Gastrocnemius medialis (tissue), 4 donors: ENCODE measurements around the gene KPNA4.

Source experiments
- POLR2A ChIP-seq, 2 donors: fragments of 450-650 bp; IDR thresholded peaks; one replicate each; pipeline ENCODE4 v1.6.1; 2017; ENCODE audit warnings: antibody characterized with exemption in 2 of 2, mild to moderate bottlenecking in 2 of 2, moderate library complexity in 2 of 2
- TF ChIP-seq, protein P1 (sequence below), 5 experiments: fragments of 450-650 bp in 3 of 5; fragments of 200-600 bp in 2 of 5; sonication (generic) in 2 of 5; IDR thresholded peaks in 4 of 5; conservative IDR thresholded peaks in 1 of 5; 1 replicate in 4 of 5; 2 replicates in 1 of 5; pipeline ENCODE4 v1.5.1; 2016 to 2019; ENCODE audit warnings: antibody characterized with exemption in 5 of 5, mild to moderate bottlenecking in 3 of 5, moderate library complexity in 3 of 5

- TF ChIP-seq, protein P1, sequence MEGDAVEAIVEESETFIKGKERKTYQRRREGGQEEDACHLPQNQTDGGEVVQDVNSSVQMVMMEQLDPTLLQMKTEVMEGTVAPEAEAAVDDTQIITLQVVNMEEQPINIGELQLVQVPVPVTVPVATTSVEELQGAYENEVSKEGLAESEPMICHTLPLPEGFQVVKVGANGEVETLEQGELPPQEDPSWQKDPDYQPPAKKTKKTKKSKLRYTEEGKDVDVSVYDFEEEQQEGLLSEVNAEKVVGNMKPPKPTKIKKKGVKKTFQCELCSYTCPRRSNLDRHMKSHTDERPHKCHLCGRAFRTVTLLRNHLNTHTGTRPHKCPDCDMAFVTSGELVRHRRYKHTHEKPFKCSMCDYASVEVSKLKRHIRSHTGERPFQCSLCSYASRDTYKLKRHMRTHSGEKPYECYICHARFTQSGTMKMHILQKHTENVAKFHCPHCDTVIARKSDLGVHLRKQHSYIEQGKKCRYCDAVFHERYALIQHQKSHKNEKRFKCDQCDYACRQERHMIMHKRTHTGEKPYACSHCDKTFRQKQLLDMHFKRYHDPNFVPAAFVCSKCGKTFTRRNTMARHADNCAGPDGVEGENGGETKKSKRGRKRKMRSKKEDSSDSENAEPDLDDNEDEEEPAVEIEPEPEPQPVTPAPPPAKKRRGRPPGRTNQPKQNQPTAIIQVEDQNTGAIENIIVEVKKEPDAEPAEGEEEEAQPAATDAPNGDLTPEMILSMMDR (IDR thresholded peaks at IDR 0.05 in 4 of 5, conservative IDR thresholded peaks at IDR 0.05 in 1 of 5): no peak
- TF ChIP-seq POLR2A (IDR thresholded peaks at IDR 0.05): peak; percentile 81 to 92
Measured at GRCh38 chr3:160565442-160566403, at the start of gene KPNA4.
